Peyer's patch (tissue), 4 donors: Measurements from ENCODE around the gene SRSF9.

ENCODE experiments used
- CTCF ChIP-seq, 6 experiments: fragments of 450-650 bp in 4 of 6; fragments of 200-600 bp in 2 of 6; sonication (generic) in 1 of 6; IDR thresholded peaks; one replicate each; pipeline ENCODE4 v1.5.1; 2017 to 2019; ENCODE audit warnings: antibody characterized with exemption in 6 of 6, mild to moderate bottlenecking in 3 of 6, moderate library complexity in 1 of 6
- POLR2A ChIP-seq, 2 donors: fragments of 450-650 bp; IDR thresholded peaks; one replicate each; pipeline ENCODE4 v1.5.1; 2017; ENCODE audit warnings: antibody characterized with exemption in 2 of 2, mild to moderate bottlenecking in 2 of 2, moderate library complexity in 2 of 2

- TF ChIP-seq CTCF (IDR thresholded peaks at IDR 0.05) (no peak), POLR2A (IDR thresholded peaks at IDR 0.05) (no peak)
Measured at GRCh38 chr12:120490325-120490724, 20.8 kb upstream of the SRSF9 start.
